Measurements from ENCODE around the gene GPR153.

DNA sequence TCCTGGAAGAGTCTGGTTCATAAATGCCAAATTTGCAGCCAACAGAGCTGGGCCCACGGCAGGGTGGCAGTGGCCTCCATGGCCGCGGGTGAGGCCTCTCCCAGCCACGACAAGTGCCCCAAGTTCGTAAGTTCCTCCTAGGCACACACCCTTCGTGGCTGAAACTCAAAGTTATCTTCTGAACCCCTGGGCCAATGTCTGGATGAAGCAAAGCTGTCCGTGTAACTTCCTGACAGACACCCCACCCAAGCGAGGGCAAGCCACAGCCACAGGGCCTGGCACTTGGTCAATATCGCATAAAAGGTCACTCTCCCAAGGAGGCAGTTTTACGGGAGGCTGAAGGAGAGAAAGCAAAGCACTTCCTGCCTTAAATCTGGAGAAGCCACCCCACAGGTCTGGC, 27.8 kb upstream of the GPR153 start:
- TF ChIP-seq, protein P1, sequence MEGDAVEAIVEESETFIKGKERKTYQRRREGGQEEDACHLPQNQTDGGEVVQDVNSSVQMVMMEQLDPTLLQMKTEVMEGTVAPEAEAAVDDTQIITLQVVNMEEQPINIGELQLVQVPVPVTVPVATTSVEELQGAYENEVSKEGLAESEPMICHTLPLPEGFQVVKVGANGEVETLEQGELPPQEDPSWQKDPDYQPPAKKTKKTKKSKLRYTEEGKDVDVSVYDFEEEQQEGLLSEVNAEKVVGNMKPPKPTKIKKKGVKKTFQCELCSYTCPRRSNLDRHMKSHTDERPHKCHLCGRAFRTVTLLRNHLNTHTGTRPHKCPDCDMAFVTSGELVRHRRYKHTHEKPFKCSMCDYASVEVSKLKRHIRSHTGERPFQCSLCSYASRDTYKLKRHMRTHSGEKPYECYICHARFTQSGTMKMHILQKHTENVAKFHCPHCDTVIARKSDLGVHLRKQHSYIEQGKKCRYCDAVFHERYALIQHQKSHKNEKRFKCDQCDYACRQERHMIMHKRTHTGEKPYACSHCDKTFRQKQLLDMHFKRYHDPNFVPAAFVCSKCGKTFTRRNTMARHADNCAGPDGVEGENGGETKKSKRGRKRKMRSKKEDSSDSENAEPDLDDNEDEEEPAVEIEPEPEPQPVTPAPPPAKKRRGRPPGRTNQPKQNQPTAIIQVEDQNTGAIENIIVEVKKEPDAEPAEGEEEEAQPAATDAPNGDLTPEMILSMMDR (IDR thresholded peaks at IDR 0.05): no peak
- TF ChIP-seq ZFX (IDR thresholded peaks at IDR 0.05; ENCODE audit: borderline replicate concordance): no peak

Measured in 22Rv1 (cell line).